ENCODE data around the gene SUPT4H1. TPM values are rescaled to one million over a fixed set of nuclear protein-coding genes. Genes with fewer than 3 reads are reported as not detected.

SUPT4H1 gene
- total RNA-seq, 2 experiments from 2014 or later = 85.8 to 91.0 TPM

- Mint-ChIP-seq H3K4me3 (no peak overlapping the region), H3K27me3 (peaks cover 2% of the 10 kb centered on the region), H3K36me3 (ENCODE audit: low read depth) (no peaks in the 10 kb centered on the region), H3K4me1 (peaks cover 11% of the 10 kb centered on the region), H3K9me3 (no peaks in the 10 kb centered on the region), H3K27ac (no peak overlapping the region)
- POLR2A ChIA-PET = interaction anchor here (1.3 kb wide), 1 partner anchor 44 kb away, joined by 3 read pairs; no protein-coding TSS in a partner anchor
- no peak for DNase-seq
- CTCF ChIA-PET = no interaction called here
Measured at GRCh38 chr17:58387834-58388233, 35.8 kb upstream of the SUPT4H1 start.

- POLR2A ChIA-PET = interaction anchor here (1.3 kb wide), 1 partner anchor 42 kb away, joined by 3 read pairs; no protein-coding TSS in a partner anchor
- Mint-ChIP-seq H3K4me3 (no peak overlapping the region), H3K4me1 (peaks cover 22% of the 10 kb centered on the region), H3K9me3 (no peaks in the 10 kb centered on the region), H3K36me3 (ENCODE audit: low read depth) (no peaks in the 10 kb centered on the region), H3K27me3 (peaks cover 2% of the 10 kb centered on the region), H3K27ac (no peak overlapping the region)
- CTCF ChIA-PET = no interaction called here
- no peak for DNase-seq
Measured at GRCh38 chr17:58386708-58387107, 34.7 kb upstream of the SUPT4H1 start.

DNA sequence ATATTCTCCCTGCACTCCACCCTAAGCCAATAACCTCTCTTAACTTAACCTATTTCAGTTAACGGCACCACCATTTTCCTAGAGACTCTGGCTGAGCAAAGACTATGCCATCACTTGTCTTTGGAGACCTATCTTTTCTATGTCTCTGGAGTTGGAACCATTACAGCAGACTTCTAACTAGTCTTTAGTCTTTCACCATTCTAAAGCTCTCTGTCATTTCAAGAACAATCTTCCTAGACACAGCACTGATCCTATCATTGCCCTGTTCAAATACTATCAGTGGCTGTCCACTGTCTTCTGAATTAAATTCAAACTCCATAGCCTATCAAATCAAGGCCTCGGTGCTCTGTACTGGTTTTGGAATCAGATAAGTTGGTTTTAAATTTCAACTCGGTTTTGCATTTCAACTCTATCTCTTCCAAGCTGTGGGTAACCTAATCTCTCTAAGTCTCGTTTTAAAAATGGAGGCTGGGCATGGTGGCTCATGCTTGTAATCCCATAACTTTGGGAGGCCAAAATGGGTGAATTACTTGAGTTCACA, 33.4 kb upstream of the SUPT4H1 start:
- Mint-ChIP-seq H3K36me3 (ENCODE audit: low read depth) (no peaks in the 10 kb centered on the region), H3K4me1 (peaks cover 26% of the 10 kb centered on the region), H3K4me3 (no peak overlapping the region), H3K9me3 (no peaks in the 10 kb centered on the region), H3K27ac (no peak overlapping the region), H3K27me3 (peaks cover 2% of the 10 kb centered on the region)
- ChIA-PET POLR2A (interaction anchor here (0.8 to 8.0 kb wide), 2 partner anchors 32 to 58 kb away, joined by 3 to 55 read pairs; partner anchors contain the start of gene SUPT4H1), CTCF (no interaction called here)
- no peak for DNase-seq

DNA sequence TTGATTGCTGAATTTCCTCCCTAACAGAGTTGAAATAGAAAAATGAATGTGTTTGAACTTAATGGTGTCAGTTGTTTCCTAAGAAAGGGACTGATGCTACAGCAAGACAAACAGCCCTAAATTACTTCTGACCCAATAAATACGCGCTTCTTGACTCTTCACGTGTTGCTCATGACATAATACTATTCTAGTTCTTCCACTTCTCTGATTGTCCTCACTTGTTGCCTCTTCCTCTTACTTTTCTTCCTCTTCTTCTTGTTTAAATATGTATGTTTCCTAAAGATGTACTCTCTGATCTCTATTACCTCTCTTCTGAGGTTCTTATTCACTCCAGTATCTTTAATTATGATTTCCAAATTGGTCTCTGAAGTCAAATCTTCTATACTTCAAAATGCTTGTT, 32.9 kb upstream of the SUPT4H1 start:
- no peak for DNase-seq
- ChIA-PET POLR2A (interaction anchor here (0.8 to 8.0 kb wide), 2 partner anchors 31 to 57 kb away, joined by 3 to 55 read pairs; partner anchors contain the start of gene SUPT4H1), CTCF (interaction anchor here (0.9 kb wide), 1 partner anchor 31 kb away, joined by 3 read pairs; no protein-coding TSS in a partner anchor)
- Mint-ChIP-seq H3K36me3 (ENCODE audit: low read depth) (no peaks in the 10 kb centered on the region), H3K4me1 (peaks cover 26% of the 10 kb centered on the region), H3K4me3 (no peak overlapping the region), H3K27ac (no peak overlapping the region), H3K27me3 (peaks cover 2% of the 10 kb centered on the region), H3K9me3 (no peaks in the 10 kb centered on the region)

GRCh38 chr17:58383892-58384462, 32.0 kb upstream of the SUPT4H1 start:
- ChIA-PET POLR2A (interaction anchor here (8.0 kb wide), 1 partner anchor 30 kb away, joined by 55 read pairs; the partner anchor contains the start of gene SUPT4H1), CTCF (interaction anchor here (0.8 to 0.9 kb wide), 2 partner anchors 32 to 34 kb away, joined by 3 read pairs; partner anchors contain the start of gene RNF43)
- peaks cover under 1% of the 10 kb centered on the region for H3K27me3 Mint-ChIP-seq
- no peak for DNase-seq
- no peaks in the 10 kb centered on the region for H3K36me3 Mint-ChIP-seq (ENCODE audit: low read depth)
- no peak overlapping the region for H3K27ac Mint-ChIP-seq
- H3K4me1 Mint-ChIP-seq = peaks cover 33% of the 10 kb centered on the region
- H3K4me3 Mint-ChIP-seq = no peak overlapping the region
- no peaks in the 10 kb centered on the region for H3K9me3 Mint-ChIP-seq

DNA sequence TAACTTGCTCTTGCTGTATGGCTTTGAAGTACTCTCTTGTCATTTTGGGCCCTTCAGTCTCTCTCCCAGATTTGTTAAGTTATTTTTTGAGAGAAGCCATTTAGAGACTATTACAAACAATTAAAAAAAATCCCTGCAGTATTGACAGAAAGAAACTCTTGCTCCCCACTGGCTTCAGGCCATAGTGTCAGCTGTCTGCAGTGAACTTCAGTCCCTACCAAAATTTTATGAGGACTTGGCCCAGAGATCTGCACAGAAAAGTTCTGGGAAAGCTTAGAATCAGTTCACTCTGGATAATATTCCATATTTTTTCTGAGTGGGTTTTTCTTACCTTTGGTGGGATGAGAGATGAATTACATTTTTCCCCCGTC, 30.9 kb upstream of the SUPT4H1 start:
- H3K27me3 Mint-ChIP-seq = no peaks in the 10 kb centered on the region
- no peak for DNase-seq
- no peaks in the 10 kb centered on the region for H3K9me3 Mint-ChIP-seq
- ChIA-PET CTCF (no interaction called here), POLR2A (interaction anchor here (0.6 to 8.0 kb wide), 5 partner anchors 19 to 65 kb away, joined by 3 to 55 read pairs (median 6); partner anchors contain the start of gene SUPT4H1)
- H3K4me1 Mint-ChIP-seq = peaks cover 38% of the 10 kb centered on the region
- no peak overlapping the region for H3K4me3 Mint-ChIP-seq
- H3K36me3 Mint-ChIP-seq (ENCODE audit: low read depth) = no peaks in the 10 kb centered on the region
- no peak overlapping the region for H3K27ac Mint-ChIP-seq

DNA sequence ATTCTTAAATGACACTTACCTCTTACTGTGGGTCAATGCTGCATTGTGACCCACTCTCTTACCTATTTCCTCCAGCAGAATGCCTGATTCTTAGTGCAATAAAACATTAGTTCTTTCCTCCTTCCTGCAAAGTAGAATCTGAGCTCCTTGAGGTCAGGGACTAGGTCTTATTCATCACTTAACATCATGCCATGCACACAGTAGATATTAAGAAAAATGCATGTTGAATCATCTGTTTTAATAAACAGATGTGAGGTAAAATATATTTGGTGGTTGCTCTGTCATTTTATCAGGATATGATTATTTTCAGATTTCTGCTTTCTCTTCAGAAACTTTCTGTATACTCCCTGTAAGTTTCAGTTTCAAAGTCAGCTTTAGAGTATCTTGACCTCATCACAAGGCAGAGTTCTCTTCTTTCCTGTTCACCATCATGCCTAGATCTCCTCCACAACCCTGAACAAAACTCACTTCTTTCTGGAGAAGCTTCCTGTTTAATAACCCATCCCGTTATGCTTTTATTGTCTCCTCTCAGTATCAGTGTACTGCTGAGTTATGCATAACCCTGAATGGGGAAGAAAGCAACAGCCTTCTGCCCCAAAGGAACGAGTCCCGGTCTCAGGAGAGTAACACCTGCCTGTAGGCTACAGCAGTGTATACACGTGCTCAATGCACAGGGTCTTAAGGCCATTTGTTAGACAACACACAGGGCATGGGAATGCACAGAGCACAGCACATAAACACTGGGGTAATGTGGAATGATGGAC, 30.3 kb upstream of the SUPT4H1 start:
- ChIA-PET POLR2A (interaction anchor here (0.6 to 8.0 kb wide), 10 partner anchors 14 to 65 kb away, joined by 3 to 55 read pairs (median 5); partner anchors contain the start of gene SUPT4H1), CTCF (interaction anchor here (0.6 kb wide), 1 partner anchor 101 kb away, joined by 4 read pairs; no protein-coding TSS in a partner anchor)
- Mint-ChIP-seq H3K4me1 (peaks cover 36% of the 10 kb centered on the region), H3K36me3 (ENCODE audit: low read depth) (no peaks in the 10 kb centered on the region), H3K27me3 (no peaks in the 10 kb centered on the region), H3K9me3 (no peaks in the 10 kb centered on the region), H3K4me3 (no peak overlapping the region), H3K27ac (peak overlapping the region; percentile 53)
- no peak for DNase-seq

DNA sequence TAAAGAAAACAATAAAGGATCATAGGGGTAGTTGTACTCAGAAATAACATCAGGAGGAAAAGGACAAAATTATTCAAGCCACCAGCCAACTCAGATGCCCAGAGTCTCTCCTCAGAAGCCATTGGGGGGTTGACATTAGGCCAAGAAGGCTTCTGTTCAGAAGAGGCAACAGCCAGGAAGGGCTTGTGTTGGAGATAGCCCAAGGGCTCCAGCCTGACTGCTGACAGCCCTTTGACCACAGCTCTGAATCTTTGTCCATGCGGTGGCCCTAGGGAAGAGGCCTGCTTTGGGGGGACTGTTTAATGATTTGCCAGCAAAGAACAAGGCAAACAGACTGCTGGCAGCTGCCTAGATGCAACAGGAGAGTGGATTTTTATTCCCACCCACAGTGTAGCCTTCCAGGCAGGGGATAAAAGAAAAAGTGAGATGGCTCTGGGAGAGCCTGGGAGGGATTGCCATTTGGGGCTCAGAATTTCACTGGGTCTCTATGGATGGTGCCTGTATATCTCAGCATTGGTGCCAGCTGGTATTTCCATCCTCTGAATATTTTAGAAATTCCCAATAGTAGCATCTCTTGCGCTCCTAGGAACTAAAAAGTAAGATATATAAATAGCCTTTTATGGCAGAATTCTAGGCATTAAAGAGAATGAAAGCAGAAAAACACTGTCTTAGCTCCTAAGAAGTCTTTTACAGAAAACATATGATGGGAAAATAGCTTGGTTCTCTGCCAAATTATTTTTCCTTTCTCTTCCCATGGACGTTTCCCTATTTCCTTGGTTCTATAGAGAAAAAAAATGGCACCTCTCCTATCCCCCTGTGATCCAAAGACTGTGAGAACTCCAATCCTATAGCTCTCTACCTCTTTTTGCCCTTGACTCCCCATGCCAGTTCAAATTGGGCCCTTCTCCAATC, 29.4 kb upstream of the SUPT4H1 start:
- Mint-ChIP-seq H3K27me3 (no peaks in the 10 kb centered on the region), H3K4me3 (no peak overlapping the region), H3K27ac (peak overlapping the region; percentile 53), H3K4me1 (peaks cover 36% of the 10 kb centered on the region), H3K36me3 (ENCODE audit: low read depth) (no peaks in the 10 kb centered on the region), H3K9me3 (no peaks in the 10 kb centered on the region)
- POLR2A ChIA-PET = interaction anchor here (0.7 to 8.0 kb wide), 8 partner anchors 13 to 64 kb away, joined by 3 to 55 read pairs (median 5); partner anchors contain the start of gene SUPT4H1
- no peak for DNase-seq
- CTCF ChIA-PET = interaction anchor here (0.6 kb wide), 1 partner anchor 100 kb away, joined by 4 read pairs; no protein-coding TSS in a partner anchor

GRCh38 chr17:58380207-58381123, 28.5 kb upstream of the SUPT4H1 start:
- POLR2A ChIA-PET = interaction anchor here (0.7 to 8.0 kb wide), 8 partner anchors 12 to 251 kb away, joined by 3 to 55 read pairs (median 4); partner anchors contain the start of gene SUPT4H1
- H3K27ac Mint-ChIP-seq = no peak overlapping the region
- H3K36me3 Mint-ChIP-seq (ENCODE audit: low read depth) = no peaks in the 10 kb centered on the region
- H3K9me3 Mint-ChIP-seq = no peaks in the 10 kb centered on the region
- H3K27me3 Mint-ChIP-seq = no peaks in the 10 kb centered on the region
- no peak for DNase-seq
- no peak overlapping the region for H3K4me3 Mint-ChIP-seq
- peaks cover 36% of the 10 kb centered on the region for H3K4me1 Mint-ChIP-seq
- CTCF ChIA-PET = interaction anchor here (1.2 to 1.3 kb wide), 2 partner anchors 12 to 37 kb away, joined by 3 to 5 read pairs; partner anchors contain the start of gene RNF43

- H3K4me1 Mint-ChIP-seq = peaks cover 36% of the 10 kb centered on the region
- H3K27ac Mint-ChIP-seq = no peak overlapping the region
Measured at GRCh38 chr17:58379511-58379824, 27.5 kb upstream of the SUPT4H1 start.

More at GRCh38 chr17:58379511-58379824, 27.5 kb upstream of the SUPT4H1 start:
- H3K4me3 Mint-ChIP-seq = no peak overlapping the region
- H3K36me3 Mint-ChIP-seq (ENCODE audit: low read depth) = no peaks in the 10 kb centered on the region
- POLR2A ChIA-PET = interaction anchor here (0.7 to 8.0 kb wide), 5 partner anchors 16 to 252 kb away, joined by 3 to 55 read pairs (median 3); partner anchors contain the start of gene SUPT4H1
- H3K27me3 Mint-ChIP-seq = no peaks in the 10 kb centered on the region
- no peaks in the 10 kb centered on the region for H3K9me3 Mint-ChIP-seq
- CTCF ChIA-PET = interaction anchor here (1.2 to 1.4 kb wide), 3 partner anchors 11 to 62 kb away, joined by 3 to 6 read pairs (median 5); partner anchors contain the start of gene RNF43
- DNase-seq = no peak
